ENCODE measurements around the gene ZBTB34. TPM values are rescaled to one million over a fixed set of nuclear protein-coding genes. Genes with fewer than 3 reads are reported as not detected.
A peak's percentile ranks its signal among the peaks of the same experiment; 100 is the strongest.
"Not testable (repeated sequence)": the region's sequence is repeated elsewhere in the genome, so short reads cannot be mapped to it uniquely, and the experiment has no call there.

ZBTB34 gene, protein sequence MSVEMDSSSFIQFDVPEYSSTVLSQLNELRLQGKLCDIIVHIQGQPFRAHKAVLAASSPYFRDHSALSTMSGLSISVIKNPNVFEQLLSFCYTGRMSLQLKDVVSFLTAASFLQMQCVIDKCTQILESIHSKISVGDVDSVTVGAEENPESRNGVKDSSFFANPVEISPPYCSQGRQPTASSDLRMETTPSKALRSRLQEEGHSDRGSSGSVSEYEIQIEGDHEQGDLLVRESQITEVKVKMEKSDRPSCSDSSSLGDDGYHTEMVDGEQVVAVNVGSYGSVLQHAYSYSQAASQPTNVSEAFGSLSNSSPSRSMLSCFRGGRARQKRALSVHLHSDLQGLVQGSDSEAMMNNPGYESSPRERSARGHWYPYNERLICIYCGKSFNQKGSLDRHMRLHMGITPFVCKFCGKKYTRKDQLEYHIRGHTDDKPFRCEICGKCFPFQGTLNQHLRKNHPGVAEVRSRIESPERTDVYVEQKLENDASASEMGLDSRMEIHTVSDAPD
- polyA plus RNA-seq (2013, experiment 1 of 2; ENCODE audit: insufficient read length): 5.0 TPM
- polyA plus RNA-seq (2013, experiment 2 of 2; ENCODE audit: insufficient read length): 4.8 TPM

DNA sequence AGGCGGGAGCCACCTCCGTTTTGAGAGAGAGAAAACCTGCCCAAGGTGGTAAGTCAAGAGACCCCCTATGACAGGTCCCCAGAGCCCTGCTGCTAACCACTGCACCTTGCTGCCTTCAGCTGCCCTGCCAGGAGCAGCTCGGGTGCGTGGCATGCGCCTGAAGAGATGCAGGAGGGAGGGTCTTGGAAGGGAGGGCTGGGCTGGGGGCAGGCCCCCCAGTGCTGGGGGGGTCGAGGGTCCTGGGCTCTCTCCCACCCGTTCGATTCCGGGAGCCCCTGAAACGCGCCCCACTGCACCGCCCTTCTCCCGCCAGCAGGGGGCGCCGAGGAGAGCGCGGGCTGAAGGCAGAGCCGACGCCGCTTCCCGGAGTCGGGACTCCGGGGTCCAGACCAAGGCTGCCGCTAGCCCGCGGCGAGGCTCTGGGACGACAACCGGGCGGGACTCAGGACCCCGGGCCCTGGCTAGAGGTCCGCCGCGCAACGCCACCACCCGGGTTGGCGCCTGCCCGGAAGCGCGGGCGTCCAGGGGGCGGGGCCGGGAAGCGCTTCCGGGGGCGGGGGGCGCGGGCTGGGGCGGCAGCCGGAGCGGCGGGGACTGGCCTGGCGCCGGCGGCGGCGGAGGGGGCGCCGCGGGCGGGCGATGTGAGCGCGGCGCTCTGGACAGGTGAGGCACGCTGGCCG is at the start of gene ZBTB34:
Gene ZBTB34 (plus strand): TSS at position 563 of the 680 bp plus-strand sequence. CDS start 18,761 bp downstream, outside the sequence.
- peak; percentile 57 for DNase-seq

DNA sequence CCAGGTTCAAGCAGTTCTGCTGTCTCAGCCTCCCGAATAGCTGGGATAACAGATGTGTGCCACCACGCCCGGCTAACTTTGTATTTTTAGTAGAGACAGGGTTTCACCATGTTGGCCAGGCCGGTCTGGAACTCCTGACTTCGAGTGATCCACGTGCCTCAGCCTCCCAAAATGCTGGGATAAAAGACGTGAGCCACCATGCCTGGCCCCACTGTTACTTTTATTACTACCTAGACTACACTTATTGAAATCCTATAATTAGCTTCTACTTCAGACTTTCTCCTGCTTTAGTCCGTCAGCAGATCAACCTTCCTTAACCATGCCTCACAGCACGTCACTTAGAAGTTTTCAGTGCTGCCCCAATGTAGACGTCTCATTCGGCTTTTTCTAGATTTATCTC is 47.4 kb upstream of the ZBTB34 start:
- no peak for DNase-seq

DNA sequence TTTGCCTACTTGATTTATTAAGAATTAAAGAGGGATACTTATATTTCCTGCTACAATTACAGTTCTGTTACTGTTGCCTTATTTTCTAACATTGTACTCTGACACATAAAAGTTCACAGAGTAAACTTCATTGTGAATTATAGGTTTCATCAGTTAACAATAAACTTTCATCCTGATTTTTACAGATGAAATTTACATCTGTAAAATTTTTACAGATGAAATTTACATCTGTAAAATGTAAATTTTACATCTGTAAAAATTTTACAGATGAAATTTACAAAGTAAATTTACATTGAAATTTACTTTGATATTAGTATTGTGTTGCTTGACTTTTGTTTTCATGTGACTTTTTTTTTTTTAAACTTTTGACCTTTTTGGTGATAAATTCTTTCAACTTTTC is 46.3 kb upstream of the ZBTB34 start:
- no peak for DNase-seq

DNA sequence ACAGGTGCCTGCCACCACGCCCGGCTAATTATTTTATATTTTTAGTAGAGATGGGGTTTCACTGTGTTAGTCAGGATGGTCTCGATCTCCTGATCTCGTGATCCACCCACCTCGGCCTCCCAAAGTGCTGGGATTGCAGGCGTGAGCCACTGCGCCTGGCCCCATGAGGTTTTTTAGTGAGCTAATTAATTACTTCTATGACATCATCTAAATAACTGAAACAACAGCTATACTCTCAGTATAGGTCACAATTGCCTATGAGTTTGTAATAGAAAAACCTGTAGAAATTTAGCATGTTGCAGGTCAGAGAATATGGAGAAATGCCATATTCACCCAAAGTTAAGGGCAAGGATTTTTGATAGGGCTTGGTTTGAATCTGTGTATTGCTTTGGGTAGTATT is 42.8 kb upstream of the ZBTB34 start:
- not testable (repeated sequence) for DNase-seq

DNA sequence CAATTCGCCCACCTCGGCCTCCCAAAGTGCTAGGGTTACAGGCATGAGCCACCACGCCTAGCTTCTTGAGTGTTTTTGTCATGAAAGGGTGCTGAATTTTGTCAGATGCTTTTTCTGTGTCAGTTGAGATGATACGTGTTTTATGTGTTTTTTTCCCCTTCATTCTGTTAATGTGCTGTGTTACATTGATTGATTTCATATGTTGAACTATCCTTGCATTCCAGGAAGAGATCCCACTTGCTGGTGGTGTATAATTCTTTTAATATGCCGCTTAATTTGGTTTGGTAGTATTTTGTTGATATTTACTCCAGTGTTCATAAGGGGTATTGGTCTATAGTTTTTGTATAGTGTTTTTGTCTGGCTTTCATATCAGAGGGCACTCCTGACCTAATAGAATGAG is 42.0 kb upstream of the ZBTB34 start:
- no peak for DNase-seq

DNA sequence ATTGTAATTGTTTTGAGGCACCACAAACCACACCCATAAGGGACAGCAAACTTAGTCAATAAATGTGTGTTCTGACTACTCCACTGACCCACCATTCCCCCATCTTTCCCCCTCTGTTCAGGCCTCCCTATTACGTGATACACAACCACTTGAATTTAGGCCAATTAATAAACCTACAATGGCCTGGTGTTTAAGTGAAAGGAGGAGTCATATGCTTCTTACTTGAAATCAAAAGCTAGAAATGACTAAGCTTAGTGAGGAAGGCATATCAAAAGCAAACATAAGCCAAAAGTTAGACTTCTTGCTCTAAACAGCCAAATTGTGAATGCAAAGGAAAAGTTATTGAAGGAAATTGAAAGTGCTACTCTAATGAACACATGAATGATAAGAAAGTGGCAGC is 41.0 kb upstream of the ZBTB34 start:
- no peak for DNase-seq

DNA sequence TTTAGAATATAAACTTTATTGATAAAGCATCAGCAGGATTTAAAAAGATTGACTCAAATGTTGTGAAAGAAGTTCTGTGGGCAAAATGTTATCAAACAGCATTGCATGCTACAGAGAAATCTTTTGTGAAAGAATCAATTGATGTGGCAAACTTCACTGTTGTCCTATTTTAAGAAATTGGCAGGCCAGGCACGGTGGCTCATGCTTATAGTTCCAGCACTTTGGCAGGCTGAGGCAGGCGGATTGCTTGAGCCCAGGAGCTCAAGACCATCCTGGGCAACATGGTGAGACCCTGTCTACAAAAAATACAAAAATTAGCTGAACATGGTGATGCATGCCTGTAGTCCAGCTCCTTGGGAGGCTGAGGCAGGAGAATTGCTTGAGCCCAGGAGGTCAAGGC is 38.2 kb upstream of the ZBTB34 start:
- no peak for DNase-seq

DNA sequence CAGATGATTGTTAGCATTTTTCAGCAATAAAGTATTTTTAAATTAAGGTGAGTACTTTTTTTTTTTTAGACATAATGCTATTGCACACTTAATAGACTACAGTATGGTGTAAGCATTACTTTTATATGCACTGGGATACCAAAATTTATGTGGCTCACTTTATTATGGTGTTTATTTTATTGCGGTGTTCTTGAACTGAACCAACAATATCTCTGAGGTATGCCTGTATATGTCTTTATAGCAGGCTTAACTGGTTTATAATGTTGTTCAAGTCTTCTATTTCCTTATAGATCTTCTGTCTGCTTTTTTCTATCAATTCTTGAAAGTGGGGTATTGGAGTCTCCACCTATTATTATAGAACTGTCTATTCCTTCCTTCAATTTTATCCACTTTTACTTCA is 37.6 kb upstream of the ZBTB34 start:
- no peak for DNase-seq

DNA sequence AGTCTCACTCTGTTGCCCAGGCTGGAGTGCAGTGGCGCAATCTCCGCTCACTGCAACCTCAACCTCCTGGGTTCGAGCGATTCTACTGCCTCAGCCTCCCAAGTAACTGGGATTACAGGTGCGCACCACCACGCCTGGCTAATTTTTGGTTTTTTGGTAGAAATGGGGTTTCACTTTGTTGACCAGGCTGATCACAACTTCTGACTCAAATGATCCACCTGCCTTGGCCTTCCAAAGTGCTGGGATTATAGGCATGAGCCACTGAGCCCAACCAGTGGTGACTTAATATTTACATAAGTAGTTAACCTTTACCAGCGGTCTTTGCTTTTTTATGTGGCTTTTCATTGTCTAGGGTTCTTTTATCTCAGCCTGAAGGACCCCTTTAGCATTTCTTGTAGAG is 36.4 kb upstream of the ZBTB34 start:
- not testable (repeated sequence) for DNase-seq

DNA sequence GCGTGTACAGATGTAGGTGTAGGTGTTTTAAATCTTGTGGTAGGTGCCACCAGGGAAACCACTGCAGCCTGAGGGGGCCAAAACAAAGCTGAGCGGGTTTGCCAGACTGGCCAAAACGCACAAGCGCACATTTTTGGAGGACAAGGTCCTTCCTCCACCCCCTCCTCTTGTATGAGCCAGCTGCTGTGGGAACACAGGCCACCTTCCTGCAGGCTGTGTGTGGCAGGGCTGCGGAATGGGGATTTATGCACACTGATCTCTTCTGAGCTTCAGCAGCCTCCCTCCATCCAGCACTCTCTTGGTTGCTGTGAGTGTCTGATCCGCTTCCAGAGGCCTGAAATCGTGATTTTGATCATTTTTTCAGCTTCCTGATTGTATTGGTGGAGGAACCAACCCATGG is 33.2 kb upstream of the ZBTB34 start:
- no peak for DNase-seq

DNA sequence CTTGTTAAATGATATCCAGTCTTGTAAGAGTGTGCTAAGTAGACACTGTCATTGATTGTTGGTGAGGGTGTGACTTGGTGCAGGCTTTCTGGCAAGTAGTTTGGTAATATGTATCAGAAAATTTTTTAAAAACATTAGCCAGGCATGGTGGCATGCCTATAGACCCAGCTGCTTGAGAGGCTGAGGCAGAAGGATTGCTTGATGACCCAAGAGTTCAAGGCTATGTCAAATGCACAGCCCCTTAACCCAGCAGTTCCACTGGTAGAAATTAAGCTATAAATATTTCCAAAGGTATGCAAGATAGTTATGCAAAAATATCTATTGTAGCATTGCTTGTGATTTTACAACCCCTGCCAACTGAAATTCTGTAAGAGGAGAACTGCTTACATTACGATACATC is 31.4 kb upstream of the ZBTB34 start:
- no peak for DNase-seq

DNA sequence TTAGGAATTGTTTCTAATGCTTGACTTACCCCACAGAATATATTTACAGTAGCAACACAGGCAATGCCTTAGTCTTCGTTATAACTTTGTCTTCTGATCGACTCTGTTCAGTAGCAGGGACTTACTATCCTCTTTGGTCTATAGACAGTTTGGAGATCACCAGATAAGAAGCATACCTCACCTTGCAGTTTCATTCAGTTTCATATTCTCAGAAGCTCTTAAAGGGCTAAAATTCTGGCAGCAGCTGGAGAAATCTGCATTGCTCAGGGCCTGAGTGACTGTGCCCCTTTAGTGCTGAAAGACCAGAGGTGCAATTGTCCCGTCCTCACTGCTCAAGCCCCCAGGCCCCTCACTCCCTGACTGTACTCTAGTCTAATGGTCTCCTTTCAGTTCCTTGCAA is 29.6 kb upstream of the ZBTB34 start:
- no peak for DNase-seq

DNA sequence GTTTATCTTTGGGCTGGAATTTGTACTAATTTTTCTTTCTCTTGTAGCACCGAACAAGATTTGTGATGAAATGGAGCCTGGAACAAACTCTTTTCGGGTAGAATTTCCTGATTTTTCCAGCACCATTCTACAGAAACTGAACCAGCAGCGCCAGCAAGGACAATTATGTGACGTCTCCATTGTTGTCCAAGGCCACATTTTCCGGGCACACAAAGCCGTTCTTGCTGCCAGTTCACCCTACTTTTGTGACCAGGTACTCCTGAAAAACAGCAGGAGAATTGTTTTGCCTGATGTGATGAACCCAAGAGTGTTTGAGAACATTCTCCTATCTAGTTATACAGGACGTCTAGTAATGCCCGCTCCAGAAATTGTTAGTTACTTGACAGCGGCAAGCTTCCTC is 28.0 kb upstream of the ZBTB34 start:
- DNase-seq: no peak

DNA sequence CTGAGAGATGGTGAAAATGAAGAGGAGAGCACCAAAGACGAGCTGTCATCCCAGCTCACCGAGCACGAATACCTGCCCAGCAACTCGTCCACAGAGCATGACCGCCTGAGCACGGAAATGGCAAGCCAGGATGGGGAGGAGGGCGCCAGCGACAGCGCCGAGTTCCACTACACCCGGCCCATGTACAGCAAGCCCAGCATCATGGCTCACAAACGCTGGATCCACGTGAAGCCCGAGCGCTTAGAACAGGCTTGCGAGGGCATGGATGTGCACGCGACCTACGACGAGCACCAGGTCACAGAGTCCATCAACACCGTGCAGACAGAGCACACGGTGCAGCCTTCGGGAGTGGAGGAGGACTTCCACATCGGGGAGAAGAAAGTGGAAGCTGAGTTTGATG is 27.4 kb upstream of the ZBTB34 start:
- DNase-seq: no peak

DNA sequence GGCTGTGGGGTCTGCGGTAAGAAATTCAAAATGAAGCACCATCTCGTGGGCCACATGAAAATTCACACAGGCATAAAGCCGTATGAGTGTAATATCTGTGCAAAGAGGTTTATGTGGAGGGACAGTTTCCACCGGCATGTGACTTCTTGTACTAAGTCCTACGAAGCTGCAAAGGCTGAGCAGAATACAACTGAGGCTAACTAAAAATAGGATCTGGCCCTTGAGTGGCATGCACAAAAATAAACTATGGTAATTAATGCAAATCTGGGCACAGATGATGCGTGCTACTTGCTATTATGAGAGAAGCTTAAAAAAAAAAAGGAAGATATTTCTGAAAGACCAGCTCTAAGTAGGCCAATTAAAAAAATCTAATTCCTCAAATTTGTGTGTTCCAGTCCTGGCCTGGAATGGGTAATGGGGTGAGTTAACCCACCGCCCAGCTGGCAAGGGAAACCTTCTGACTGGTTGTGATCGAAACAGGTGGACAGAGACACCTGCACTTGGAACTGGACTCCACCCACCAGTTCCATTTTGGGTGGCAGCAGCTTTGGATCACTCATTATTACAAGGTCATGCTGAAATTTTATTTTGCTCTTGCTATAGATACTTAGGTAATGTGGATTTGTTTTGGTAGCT is 26.6 kb upstream of the ZBTB34 start:
- no peak for DNase-seq

DNA sequence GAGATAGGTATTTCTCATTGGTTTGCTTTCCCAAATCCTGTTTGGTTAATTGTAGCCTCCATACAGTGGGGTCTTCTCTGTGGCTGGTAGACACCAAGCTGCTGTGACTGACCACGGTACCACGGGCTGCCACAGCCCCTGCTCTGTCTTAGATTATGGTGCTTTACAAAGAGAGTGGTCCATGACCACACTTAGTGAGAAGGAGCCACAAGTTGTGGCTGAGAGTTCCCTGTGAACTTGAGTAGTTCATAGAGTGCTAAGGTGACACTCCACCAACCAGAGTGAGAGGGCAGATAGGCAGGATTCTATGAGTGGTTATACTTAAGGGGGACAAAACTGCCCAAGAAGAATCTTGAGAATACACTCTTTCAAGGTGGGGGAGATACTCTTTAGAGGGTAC is 25.8 kb upstream of the ZBTB34 start:
- no peak for DNase-seq

DNA sequence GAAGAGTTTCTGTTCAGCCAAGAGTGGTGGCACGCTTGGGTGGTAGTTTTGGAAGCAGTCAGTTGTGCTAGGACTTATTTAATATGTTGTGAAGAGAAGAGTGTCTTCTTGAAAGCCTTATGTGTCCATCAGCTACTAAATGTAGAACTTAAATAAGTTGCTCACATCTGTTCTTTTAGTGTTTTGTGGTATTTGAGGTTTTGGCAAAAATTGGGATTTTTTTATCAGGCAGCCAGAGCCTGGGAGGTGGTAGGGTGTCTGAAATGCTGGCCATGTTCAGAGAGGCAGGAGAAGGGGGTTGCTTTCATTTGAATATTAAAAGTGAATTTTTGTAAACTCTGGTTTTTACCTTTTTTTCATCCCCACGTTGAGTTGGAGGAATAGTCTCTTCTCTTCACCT is 24.2 kb upstream of the ZBTB34 start:
- DNase-seq: peak; percentile 44

DNA sequence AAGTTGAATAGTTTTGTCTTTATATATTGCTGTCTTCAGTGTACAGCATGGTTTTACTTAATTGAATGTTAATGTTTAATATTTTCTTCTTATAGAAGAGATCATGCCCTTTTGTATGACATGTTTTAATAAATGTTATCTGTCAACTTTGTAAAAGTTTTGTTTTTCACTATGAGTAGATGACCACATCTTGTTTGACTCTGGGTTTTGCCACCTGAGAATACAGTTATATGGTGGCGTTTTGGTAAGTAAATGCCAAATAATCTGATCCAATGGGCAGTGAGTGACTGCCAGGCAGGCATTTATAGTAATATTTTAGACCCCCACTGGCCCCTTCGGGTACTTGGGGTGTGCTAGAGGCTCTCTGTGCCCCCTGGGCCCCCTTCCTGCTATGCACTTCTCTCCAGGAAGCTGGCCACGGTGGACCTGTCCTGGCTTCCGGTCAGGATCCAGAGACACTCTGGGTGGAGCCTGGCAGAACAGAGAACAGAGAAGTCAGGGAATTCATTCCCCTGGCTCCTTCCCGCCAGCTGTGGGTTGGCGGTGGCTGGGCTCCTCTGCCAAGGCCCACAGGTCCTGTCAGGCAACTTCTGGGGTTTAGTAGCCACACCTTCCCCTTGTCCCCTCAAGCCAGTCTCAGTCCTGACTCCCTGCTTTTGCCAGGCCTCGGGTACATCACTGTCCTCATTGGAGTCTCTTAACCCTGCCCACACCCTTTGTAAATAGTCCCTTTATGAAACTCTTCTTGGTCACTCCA is 22.2 kb upstream of the ZBTB34 start:
- no peak for DNase-seq

DNA sequence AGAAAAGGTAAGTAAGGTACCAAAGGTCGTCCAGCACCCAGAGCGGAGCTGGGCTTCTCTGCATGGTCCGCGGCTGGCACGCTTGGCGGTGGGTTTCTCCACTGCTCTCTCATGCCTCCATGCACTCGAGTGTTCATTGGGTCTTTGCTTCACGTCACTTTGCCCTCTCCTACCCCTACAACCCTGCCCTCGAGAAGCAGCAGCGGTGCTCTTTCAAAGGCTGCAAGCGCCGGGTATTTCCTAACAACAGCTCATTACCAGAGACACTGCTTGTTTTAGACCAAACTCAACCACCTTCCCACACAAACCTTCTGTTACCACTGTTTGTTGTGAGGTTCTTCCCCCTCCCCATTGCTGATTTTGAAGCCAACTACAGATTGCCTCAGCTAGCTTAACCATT is 21.5 kb upstream of the ZBTB34 start:
- DNase-seq: no peak

DNA sequence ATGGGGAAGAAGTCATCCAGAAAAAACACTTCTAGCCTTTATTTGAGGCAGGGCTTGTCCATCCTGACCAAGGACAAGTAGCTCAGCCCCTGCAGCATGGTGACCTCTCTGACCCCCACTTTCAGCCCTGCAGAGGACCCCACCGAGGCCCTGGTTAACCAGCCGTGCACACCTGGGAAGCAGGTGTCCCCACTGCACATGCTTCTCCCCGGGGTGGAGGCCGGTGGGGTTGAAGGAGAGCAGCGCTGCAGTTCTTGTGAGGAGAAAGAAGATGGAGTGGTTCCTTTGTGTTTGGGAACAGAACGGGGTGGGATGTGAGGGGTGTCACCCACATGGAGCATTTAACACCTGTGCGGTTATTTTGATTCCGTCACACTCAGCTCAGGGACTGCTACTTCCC is 21.1 kb upstream of the ZBTB34 start:
- DNase-seq: no peak

DNA sequence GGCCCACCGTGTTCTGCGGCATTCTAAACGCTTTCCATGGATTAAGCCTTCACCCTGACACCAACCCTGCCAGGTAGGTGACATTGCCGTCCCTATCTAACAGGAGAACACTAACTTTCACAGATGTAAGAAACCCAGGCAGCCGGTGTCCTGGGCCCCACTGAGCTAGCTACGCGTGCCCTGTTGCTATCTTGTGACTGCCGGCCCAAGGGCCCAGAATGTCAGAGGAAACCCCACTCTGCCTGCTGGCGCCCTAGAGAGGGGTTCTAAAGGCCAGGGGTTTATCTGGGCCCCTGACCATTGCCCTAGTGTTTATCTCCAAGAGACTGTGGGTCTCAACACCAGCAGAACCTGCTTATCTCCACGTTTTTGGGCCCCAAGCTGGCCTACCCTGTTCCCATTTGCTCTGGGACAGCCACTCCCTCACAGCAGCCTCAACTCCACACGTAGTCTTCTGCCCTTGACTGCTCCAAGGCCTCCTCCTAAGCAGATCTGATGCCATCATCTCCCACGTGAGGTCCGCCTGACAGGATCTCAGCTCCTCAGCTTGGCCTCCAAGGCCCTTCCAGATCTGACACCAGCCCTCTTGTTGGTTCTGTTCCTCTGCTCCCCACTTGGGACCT is 18.1 kb upstream of the ZBTB34 start:
- DNase-seq: no peak
